DMS53 (cell line): ENCODE results near the gene GNG7.
A peak's percentile ranks its signal among the peaks of the same experiment; 100 is the strongest.
"Not testable (repeated sequence)": the region's sequence is repeated elsewhere in the genome, so short reads cannot be mapped to it uniquely, and the experiment has no call there.

ENCODE experiments used
- DNase-seq: peaks from one replicate; lab custom pipeline; 2025; lab: John Stamatoyannopoulos, UW

The GNG7 gene

DNA sequence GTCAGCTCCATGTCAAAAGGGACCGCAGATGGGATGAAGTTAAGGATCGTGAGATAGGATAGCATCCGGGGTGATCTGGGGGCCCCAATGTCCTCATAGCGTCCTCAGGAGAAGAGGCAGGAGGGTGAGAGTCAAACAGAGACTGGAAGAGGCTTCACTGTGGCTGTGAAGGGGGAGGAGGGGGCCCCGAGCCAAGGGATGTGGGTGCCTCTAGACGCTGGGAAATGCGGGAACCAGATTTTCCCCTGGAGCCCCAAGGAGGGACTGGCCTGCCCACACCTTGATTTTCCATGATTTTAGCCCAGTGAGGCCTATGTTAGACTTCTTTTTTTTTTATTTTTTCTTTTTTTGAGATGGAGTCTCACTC lies 61.2 kb downstream of the GNG7 start:
- no peak for DNase-seq

GRCh38 chr19:2640563-2641331 lies 61.7 kb downstream of the GNG7 start:
- no peak for DNase-seq

DNA sequence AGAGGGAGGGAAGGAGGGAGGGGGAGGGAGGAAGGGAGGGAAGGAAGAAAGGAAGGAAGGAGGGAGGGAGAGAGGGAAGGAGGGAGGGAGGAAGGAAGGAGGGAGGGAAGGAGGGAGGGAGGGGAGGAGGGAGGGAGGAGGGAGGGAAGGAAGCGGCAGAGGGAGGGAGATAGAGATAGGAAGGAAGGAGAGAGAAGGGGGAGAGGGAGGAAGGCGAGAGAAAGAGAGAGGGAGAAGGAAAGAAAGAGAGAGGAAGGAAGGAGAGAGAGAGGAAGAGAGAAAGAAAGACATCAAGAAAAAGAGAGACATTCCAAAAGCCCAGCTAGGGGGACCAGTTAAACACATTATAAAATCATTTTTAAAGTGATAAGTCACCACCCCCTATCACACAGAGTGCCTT lies 62.5 kb downstream of the GNG7 start:
- no peak for DNase-seq

DNA sequence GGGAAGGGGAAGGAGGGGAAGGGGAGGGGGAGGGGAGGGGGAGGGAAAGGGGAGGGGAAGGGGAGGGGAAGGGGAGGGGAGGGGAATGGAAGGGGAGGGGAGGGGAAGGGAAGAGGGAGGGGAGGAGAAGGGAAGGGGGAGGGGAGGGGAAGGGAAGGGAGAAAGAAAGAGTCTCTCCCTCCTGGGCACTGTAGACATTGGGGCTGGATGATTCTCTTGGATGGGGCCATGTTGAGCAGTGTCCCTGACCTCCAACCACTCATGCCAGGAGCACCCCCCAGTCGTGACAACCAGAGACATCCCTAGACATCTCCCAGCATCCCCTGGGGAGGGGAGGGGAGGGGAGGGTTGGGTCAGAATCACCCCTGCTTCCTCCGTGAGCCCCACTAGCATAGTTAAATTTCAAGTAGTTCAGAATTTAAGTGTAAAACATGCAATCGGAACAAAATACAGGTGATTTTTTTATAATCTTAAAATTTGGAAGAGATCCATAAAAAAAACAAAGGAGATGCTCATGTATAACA lies 64.0 kb downstream of the GNG7 start:
- no peak for DNase-seq

DNA sequence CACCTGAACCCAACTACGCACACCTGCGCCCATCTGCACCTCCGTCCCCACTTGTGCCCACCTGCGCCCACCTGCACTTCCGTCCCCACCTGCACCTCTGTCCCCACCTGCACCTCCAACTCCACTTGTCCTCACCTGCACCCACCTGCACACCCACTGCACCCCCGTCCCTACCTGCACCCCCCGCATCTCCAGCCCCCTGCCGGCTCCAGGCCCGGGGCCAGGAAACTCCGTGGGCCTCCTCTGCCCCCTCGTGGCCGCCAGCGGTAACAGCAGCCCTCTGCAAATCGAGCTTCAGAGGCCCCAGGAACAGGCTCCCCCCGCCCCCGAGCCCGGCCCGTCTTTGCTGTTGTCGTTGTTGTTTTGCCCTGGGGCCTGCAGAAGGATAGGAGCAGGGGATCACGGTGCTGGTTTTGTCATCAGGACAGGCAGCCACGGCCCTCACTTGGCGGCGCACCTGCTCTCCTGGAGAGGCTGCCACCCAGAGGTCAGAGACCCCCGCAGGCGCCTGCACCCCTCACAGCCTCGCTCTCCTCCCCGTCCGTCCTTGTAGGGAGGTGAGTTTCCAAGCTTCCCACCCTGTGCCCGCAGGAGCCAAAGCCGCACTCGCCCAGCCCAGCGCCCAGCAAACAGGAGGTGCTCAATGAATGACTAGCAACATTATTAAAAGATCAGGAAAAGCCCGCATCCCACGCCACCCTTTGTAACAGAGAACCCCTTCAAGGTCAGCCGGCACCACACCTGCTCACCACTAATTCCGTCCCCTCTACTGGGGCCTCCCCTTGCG lies 65.4 kb downstream of the GNG7 start:
- peak; percentile 44 for DNase-seq

GRCh38 chr19:2636141-2636896 lies 66.2 kb downstream of the GNG7 start:
- no peak for DNase-seq

- DNase-seq = no peak
Measured at GRCh38 chr19:2634960-2635359, 67.5 kb downstream of the GNG7 start.

DNA sequence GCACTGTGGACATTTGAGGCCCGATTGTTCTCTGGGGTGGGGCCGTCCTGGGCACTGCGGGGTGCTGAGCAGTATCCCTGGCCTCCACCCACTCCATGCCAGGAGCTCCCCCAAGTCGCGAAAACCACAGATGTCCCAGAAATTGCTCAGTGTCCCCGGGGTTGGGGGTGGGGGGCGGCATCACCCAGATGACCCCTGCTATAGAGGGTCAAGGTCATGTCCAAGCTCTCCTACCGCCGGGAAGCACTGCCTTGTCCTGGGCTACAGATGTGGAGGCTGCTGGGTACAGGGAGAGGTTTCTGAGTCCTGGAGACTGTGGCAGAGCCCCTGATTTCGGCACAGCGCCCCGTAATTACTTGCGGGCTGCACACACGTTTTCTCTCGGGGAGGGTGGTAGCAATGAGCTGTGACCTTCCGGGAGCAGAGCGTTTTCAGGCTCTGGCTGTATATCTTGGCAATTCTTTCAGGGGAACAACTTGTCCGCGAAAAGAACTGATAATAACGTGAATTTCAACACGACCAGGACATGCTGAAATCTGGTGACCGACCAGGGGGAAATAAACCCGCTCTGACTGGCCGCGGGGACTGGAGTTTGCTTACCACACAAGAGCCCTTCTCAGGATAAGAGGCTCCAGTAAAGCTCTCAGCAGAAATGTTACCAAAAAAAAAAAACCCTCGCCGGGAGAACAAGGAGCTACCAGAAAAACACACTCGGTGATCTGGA lies 68.1 kb downstream of the GNG7 start:
- DNase-seq = peak; percentile 35

- no peak for DNase-seq
Measured at GRCh38 chr19:2633693-2634075, 68.8 kb downstream of the GNG7 start.

GRCh38 chr19:2631213-2631821 lies 71.2 kb downstream of the GNG7 start:
- peak; percentile 25 for DNase-seq

GRCh38 chr19:2630352-2631001 lies 72.0 kb downstream of the GNG7 start:
- no peak for DNase-seq

GRCh38 chr19:2629491-2630351 lies 72.8 kb downstream of the GNG7 start:
- DNase-seq = no peak

- no peak for DNase-seq
Measured at GRCh38 chr19:2628597-2628996, 73.9 kb downstream of the GNG7 start.

DNA sequence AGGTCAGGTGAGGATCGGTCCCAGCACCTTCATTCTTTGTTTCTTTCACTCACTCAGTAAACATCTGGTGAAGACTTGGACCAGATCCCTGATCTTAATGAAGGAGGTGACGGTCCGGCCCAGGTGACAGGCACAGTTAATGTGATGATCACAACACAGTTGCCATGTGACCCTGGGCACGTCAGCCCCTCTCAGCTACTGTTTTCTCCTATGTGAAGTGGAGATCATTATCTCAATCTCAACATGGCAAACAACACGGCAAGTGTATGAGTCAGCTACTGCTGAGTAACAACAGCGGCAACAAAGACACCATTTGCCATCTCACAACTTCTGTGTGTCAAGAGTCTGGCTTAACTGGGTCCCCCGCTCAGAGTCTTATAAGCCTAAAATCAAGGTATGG lies 74.6 kb downstream of the GNG7 start:
- peak; percentile 22 for DNase-seq

DNA sequence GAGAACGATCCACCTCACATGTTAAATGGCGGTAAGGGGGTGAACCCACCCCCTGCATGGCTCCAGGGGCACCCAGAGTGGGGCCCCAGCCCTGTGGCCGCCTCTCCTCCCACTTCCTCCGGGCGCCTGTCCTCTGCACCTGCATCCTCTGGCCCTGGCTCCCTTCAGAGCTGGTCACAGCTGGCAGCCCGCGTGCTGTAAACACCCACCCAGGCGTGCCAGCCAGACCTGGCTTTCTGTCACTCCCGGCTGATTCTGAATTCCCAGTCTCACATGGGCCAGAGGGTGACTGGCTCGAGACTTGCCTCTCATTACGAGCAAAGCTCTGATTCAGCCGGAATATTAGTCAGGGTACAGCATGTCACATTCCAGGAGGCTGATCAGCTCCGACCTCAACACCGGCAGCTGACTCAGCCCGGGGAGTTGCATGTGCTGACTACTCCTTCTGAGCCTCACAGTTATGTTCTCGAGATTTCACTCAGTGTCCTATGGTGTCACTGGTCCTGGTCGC lies 75.1 kb downstream of the GNG7 start:
- peak; percentile 33 for DNase-seq

GRCh38 chr19:2625434-2625833 lies 77.1 kb downstream of the GNG7 start:
- peak; percentile 17 for DNase-seq

DNA sequence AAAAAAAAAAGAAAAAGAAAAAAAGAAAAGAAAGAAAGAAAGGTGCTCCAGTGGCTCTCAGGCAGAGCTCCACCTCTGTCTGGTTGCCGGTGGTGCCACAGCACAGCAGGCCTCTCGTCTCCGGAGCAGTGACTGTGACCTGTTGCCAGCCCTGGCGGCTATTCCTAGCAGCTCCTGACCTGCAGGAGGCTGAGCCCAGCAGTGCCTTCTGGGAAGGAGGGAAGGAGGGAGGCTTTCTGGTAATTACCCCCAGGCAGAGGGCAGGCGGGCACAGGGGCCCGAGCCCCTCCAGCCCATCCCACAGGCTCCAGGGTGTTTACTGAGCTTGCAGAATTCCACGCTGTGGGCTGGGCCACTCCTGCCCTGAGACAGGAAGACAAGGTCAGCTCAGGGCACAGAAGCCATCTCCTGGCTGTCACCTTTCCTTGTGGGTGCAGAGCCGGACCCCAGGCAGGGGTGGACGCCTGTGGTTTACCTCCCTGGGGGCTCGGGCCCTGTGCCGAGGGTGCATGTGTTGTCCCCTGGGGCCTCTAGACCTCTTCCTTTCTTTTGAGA lies 77.9 kb downstream of the GNG7 start:
- DNase-seq = peak; percentile 42

- DNase-seq = no peak
Measured at GRCh38 chr19:2623798-2624197, 78.7 kb downstream of the GNG7 start.

GRCh38 chr19:2622371-2622961 lies 80.0 kb downstream of the GNG7 start:
- DNase-seq = not testable (repeated sequence)
